Endothelial cell of umbilical vein (primary cell): ENCODE data around the gene CYP27C1. TPM values are rescaled to one million over a fixed set of nuclear protein-coding genes. Genes with fewer than 3 reads are reported as not detected.
A peak's percentile ranks its signal among the peaks of the same experiment; 100 is the strongest.

ENCODE experiments used
- BruUV-seq: library from RNA; stranded (reverse); fragments of 400-500 nt; replicated peaks from 2 replicates; lab custom pipeline; 2021; lab: Mats Ljungman, UMichigan
- CTCF ChIA-PET: fragments of 300-600, 350-600 bp; sonication (Branson Sonifier 250); formaldehyde crosslinking; loops from one replicate; lab custom pipeline; 2021; ENCODE audit warnings: antibody characterized with exemption, inconsistent platforms; lab: Charles Lee
- POLR2A ChIA-PET: fragments of 300-600, 350-600 bp; sonication (Branson Sonifier 250); formaldehyde crosslinking; loops from one replicate; lab custom pipeline; 2021; ENCODE audit warnings: antibody characterized with exemption, inconsistent platforms; lab: Charles Lee
- DNase-seq: peaks from one replicate; pipeline ENCODE4 v3.0.0-alpha.2; 2011; ENCODE audit warnings: low read depth, low spot score
- FAIRE-seq: peaks from 2 replicates; lab custom pipeline; 2011; peaks lifted over from hg19 to GRCh38; lab: Jason Lieb, UNC
- H2AFZ ChIP-seq: 2 replicates; pipeline ENCODE4 v1.6.0; 2012; ENCODE audit warnings: low read depth, low read length, control low read depth, inconsistent platforms
- H3K27ac ChIP-seq: 2 replicates; pipeline ENCODE4 v1.5.1; 2011; ENCODE audit warnings: low read depth, mild to moderate bottlenecking, control low read depth, low read length, moderate library complexity; ENCODE audit not compliant: insufficient read depth
- H3K27me3 ChIP-seq, 2 experiments: 2 replicates each; pipeline versions ENCODE4 v1.6.0 to v1.6.1; 2011; ENCODE audit warnings: low read length in 2 of 2, mixed read lengths in 1 of 2; ENCODE audit not compliant: control insufficient read depth in 2 of 2, insufficient read depth in 2 of 2
- H3K36me3 ChIP-seq, 2 experiments: 2 replicates in 1 of 2; 3 replicates in 1 of 2; pipeline ENCODE4 v1.5.1; 2011; ENCODE audit warnings: low read length in 2 of 2, mild to moderate bottlenecking in 1 of 2, moderate library complexity in 1 of 2; ENCODE audit not compliant: control insufficient read depth in 2 of 2, insufficient read depth in 2 of 2; ENCODE audit errors: extremely low read depth in 1 of 2
- H3K4me1 ChIP-seq: 3 replicates; pipeline ENCODE4 v1.5.1; 2011; ENCODE audit warnings: mild to moderate bottlenecking, low read length; ENCODE audit not compliant: control insufficient read depth, insufficient read depth; ENCODE audit errors: extremely low read depth
- H3K4me2 ChIP-seq: 2 replicates; pipeline ENCODE4 v1.6.1; 2011; ENCODE audit warnings: low read length, control low read depth, mixed read lengths; ENCODE audit not compliant: insufficient read depth
- H3K4me3 ChIP-seq, 3 experiments: fragments of 200-600 bp in 1 of 3; sonication (generic), shearing (Covaris generic) in 1 of 3; replicated peaks in 1 of 3; 2 replicates each; pipeline ENCODE4 v1.5.1; 2011 to 2016; ENCODE audit warnings: control low read depth in 3 of 3, low read length in 3 of 3, mild to moderate bottlenecking in 2 of 3, inconsistent platforms in 1 of 3, low read depth in 1 of 3, moderate library complexity in 1 of 3; ENCODE audit not compliant: insufficient read depth in 1 of 3
- H3K79me2 ChIP-seq: 2 replicates; pipeline ENCODE4 v1.6.0; 2012; ENCODE audit warnings: low read length, inconsistent platforms; ENCODE audit not compliant: control insufficient read depth, insufficient read depth
- H3K9ac ChIP-seq: replicated peaks from 2 replicates; pipeline ENCODE3; 2011; ENCODE audit warnings: low read length, control low read depth; ENCODE audit not compliant: insufficient read depth; ENCODE audit errors: extremely low read depth
- H3K9me1 ChIP-seq: replicated peaks from 3 replicates; pipeline ENCODE4 v1.6.0; 2011; ENCODE audit warnings: mild to moderate bottlenecking, low read length; ENCODE audit not compliant: control insufficient read depth, insufficient read depth; ENCODE audit errors: extremely low read depth
- H3K9me3 ChIP-seq: replicated peaks from 2 replicates; pipeline ENCODE4 v1.5.1; 2012; ENCODE audit warnings: low read length, inconsistent platforms; ENCODE audit not compliant: control insufficient read depth, insufficient read depth
- H4K20me1 ChIP-seq: replicated peaks from 2 replicates; pipeline ENCODE3; 2011; ENCODE audit warnings: mild to moderate bottlenecking, low read length; ENCODE audit not compliant: control insufficient read depth, insufficient read depth; ENCODE audit errors: extremely low read depth
- GATA2 ChIP-seq: IDR thresholded peaks from 2 replicates; pipeline ENCODE4 v1.7.0; 2011; ENCODE audit warnings: low read depth, mild to moderate bottlenecking, moderate library complexity, mixed read lengths, low read length; ENCODE audit not compliant: insufficient read length, insufficient read depth
- JUN ChIP-seq: IDR thresholded peaks from 2 replicates; pipeline ENCODE4 v1.6.1; 2011; ENCODE audit warnings: borderline replicate concordance, low read depth; ENCODE audit not compliant: insufficient read length, insufficient read depth
- MYC ChIP-seq: IDR thresholded peaks from one replicate; pipeline ENCODE4 v1.6.1; 2011; ENCODE audit warnings: mild to moderate bottlenecking, low read depth, low read length
- POLR2A ChIP-seq: IDR thresholded peaks from 2 replicates; pipeline ENCODE4 v1.6.1; 2012; ENCODE audit warnings: low read depth, mild to moderate bottlenecking, control low read depth, low read length
- POLR2AphosphoS5 ChIP-seq: IDR thresholded peaks from 2 replicates; pipeline ENCODE4 v1.6.1; 2012; ENCODE audit warnings: low read depth, mild to moderate bottlenecking, control low read depth, low read length, moderate library complexity; ENCODE audit not compliant: insufficient read depth
- dilution Hi-C: fragments of 300-500 bp; cut with MboI; formaldehyde crosslinking; loops from one replicate; pipeline ENCODE4 v1.15.0; 2019; ENCODE audit warnings: low sequenced_read_pairs; ENCODE audit not compliant: extremely low pct_ligation_motif_present
- intact Hi-C: fragments of 100-400 bp; cut with micrococcal nuclease; formaldehyde crosslinking; loops from one replicate; pipeline ENCODE4 v1.10.0; 2022
- polyA plus RNA-seq, 4 experiments: library from polyadenylated mRNA; depleted of rRNA in 3 of 4; stranded (reverse) in 3 of 4; unstranded in 1 of 4; fragments of >200 nt; gene quantifications; 2 replicates each; pipeline versions ENCODE4 v1.2.1 to v1.2.3, GENCODE V29; 2011 to 2012; ENCODE audit warnings: missing spikeins in 1 of 4
- total RNA-seq: library from RNA; stranded (reverse); gene quantifications from 2 replicates; pipeline ENCODE4 v1.2.3, GENCODE V29; 2021
- TF ChIP-seq, protein P1 (sequence below), 2 donors: IDR thresholded peaks; 1 replicate in 1 of 2; 2 replicates in 1 of 2; pipeline ENCODE4 v1.5.1; 2011; ENCODE audit warnings: low read length in 2 of 2, mild to moderate bottlenecking in 2 of 2, moderate library complexity in 2 of 2, control low read depth in 1 of 2, inconsistent platforms in 1 of 2, low read depth in 1 of 2; ENCODE audit not compliant: insufficient read depth in 1 of 2; ENCODE audit errors: extremely low read depth in 1 of 2
- TF ChIP-seq, protein P2 (sequence below): IDR thresholded peaks from 2 replicates; pipeline ENCODE4 v1.6.1; 2011; ENCODE audit not compliant: insufficient read depth, insufficient read length

Gene CYP27C1
- total and polyA plus RNA-seq, 2 donors (not counting 3 experiments of a cell fraction or from before 2014, with no cell fraction given), result not detected

DNA sequence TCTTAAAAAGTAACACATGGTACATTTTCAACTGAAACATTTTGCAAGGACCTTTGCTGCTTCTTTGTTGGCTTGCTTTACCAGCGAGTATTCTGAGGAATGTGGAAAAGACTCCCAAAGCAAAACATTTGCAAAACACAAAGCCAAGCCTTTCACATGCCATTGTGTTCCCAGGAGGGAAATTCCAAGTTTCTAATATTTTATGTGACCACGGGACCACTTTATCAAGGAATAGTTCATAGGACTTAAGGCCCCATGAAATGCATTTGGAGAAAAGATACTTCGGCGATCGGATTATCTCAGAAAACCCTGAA lies 26.2 kb downstream of the CYP27C1 start:
- intact Hi-C loops (no loop called here), dilution Hi-C loops (no loop called here)
- Histone ChIP-seq H3K4me2 (no peak overlapping the region), H3K4me3 (no peak overlapping the region), H3K79me2 (no peaks in the 10 kb centered on the region), H3K9me1 (no peaks in the 10 kb centered on the region), H3K4me1 (no peaks in the 10 kb centered on the region), H3K27me3 (peaks cover 2 to 4% of the 10 kb centered on the region in 2 experiments), H3K9ac (no peak overlapping the region), H2AFZ (no peak overlapping the region), H3K36me3 (no peaks in the 10 kb centered on the region), H4K20me1 (no peaks in the 10 kb centered on the region), H3K9me3 (no peaks in the 10 kb centered on the region), H3K27ac (no peak overlapping the region)
- ChIA-PET POLR2A (no interaction called here), CTCF (no interaction called here)
- peak; percentile 16 for DNase-seq
- peak; percentile 43 for FAIRE-seq
- no TSS peak for BruUV-seq
- no peak for TF ChIP-seq MYC
- TF ChIP-seq, protein P1, sequence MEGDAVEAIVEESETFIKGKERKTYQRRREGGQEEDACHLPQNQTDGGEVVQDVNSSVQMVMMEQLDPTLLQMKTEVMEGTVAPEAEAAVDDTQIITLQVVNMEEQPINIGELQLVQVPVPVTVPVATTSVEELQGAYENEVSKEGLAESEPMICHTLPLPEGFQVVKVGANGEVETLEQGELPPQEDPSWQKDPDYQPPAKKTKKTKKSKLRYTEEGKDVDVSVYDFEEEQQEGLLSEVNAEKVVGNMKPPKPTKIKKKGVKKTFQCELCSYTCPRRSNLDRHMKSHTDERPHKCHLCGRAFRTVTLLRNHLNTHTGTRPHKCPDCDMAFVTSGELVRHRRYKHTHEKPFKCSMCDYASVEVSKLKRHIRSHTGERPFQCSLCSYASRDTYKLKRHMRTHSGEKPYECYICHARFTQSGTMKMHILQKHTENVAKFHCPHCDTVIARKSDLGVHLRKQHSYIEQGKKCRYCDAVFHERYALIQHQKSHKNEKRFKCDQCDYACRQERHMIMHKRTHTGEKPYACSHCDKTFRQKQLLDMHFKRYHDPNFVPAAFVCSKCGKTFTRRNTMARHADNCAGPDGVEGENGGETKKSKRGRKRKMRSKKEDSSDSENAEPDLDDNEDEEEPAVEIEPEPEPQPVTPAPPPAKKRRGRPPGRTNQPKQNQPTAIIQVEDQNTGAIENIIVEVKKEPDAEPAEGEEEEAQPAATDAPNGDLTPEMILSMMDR (IDR thresholded peaks at IDR 0.05; ENCODE audit: extremely low read depth in 1 of 2, insufficient read depth in 1 of 2, low read depth in 1 of 2, low read length in 2 of 2), result no peak
- no peak for TF ChIP-seq POLR2AphosphoS5
- TF ChIP-seq GATA2, result no peak
- TF ChIP-seq, protein P2, sequence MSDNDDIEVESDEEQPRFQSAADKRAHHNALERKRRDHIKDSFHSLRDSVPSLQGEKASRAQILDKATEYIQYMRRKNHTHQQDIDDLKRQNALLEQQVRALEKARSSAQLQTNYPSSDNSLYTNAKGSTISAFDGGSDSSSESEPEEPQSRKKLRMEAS, result no peak
- TF ChIP-seq POLR2A, result no peak
- TF ChIP-seq JUN, result no peak
